Natural killer cell treated with Interleukin-12 subunit alpha and Interleukin-12 subunit beta and Interleukin-15 and Interleukin-18, amount 100 ng/mL, for 72 hours (primary cell): Measurements from ENCODE around the gene HIVEP1. TPM values are rescaled to one million over a fixed set of nuclear protein-coding genes. Genes with fewer than 3 reads are reported as not detected.
A peak's percentile ranks its signal among the peaks of the same experiment; 100 is the strongest.

ENCODE experiments used
- ATAC-seq, 2 donors: fragments of 150-1000 bp; cut with Tn5 transposase in 1 of 2; sonication (Bioruptor Pico), chemical (Tn5 transposase) in 1 of 2; 2 replicates each; pipeline ENCODE4 v1.10.0; 2021
- DNase-seq: peaks from one replicate; pipeline ENCODE4 v3.0.0; 2022; ENCODE audit warnings: low spot score
- H3K27ac Mint-ChIP-seq, 2 donors: 1 replicate in 1 of 2; 2 replicates in 1 of 2; pipeline ENCODE4 v1.8.0; 2022; ENCODE audit warnings: mixed read lengths in 2 of 2, mild to moderate bottlenecking in 1 of 2, moderate library complexity in 1 of 2
- H3K27me3 Mint-ChIP-seq, 2 donors: 1 replicate in 1 of 2; 2 replicates in 1 of 2; pipeline ENCODE4 v1.8.0; 2022; ENCODE audit warnings: mixed read lengths in 2 of 2
- H3K36me3 Mint-ChIP-seq: one replicate; pipeline ENCODE4 v1.8.0; 2022; ENCODE audit warnings: mixed read lengths
- H3K4me1 Mint-ChIP-seq, 2 donors: 1 replicate in 1 of 2; 2 replicates in 1 of 2; pipeline ENCODE4 v1.8.0; 2022; ENCODE audit warnings: low read depth in 2 of 2, mixed read lengths in 2 of 2, mild to moderate bottlenecking in 1 of 2
- H3K4me3 Mint-ChIP-seq: one replicate; pipeline ENCODE4 v1.8.0; 2022; ENCODE audit warnings: mixed read lengths
- H3K9me3 Mint-ChIP-seq: 2 replicates; pipeline ENCODE4 v1.8.0; 2022; ENCODE audit warnings: mixed read lengths
- total RNA-seq, 2 donors: library from RNA; stranded (reverse); gene quantifications; one replicate each; pipeline ENCODE4 v1.2.3, GENCODE V29; 2022

The HIVEP1 gene
- total RNA-seq, 2 donors from 2014 or later: 28.3 to 39.4 TPM

DNA sequence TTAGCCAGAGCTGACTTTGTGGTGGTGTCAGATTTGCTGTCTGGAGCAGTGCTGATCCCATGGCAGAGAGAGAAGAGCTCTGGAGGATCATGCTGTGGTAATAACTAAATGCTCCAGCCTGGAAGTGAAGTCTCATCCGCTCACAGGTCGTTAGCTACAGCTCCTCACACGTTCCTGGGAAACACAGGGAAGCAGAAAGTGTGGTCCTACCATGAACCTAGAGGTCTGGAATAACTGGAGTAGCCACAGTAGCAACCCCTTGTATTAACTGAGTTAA, 2.7 kb downstream of the HIVEP1 start:
- ATAC-seq (no peak), DNase-seq (no peak)
- no peak overlapping the region for H3K4me3 Mint-ChIP-seq
- peaks cover 26 to 27% of the 10 kb centered on the region in 2 donors for H3K4me1 Mint-ChIP-seq
- peaks cover 20% of the 10 kb centered on the region for H3K36me3 Mint-ChIP-seq
- H3K27ac Mint-ChIP-seq: peak overlapping the region in 1 of 2 donors; percentile 23
- H3K27me3 Mint-ChIP-seq: no peaks in the 10 kb centered on the region
- H3K9me3 Mint-ChIP-seq: no peaks in the 10 kb centered on the region

DNA sequence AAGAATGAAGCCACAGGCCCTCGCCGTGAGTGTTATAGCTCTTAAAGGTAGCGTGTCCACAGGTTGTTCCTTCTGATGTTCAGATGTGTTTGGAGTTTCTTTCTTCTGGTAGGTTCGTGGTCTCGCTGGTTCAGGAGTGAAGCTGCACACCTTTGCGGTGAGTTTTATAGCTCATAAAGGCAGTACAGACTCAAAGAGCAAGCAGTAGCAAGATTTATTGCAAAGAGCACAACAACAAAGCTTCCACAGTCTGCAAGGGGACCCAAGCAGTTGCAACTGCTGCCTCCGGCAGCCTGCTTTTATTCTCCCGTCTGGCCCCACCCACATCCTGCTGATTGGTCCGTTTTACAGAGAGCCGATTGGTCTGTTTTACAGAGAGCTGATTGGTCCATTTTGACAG, 5.2 kb downstream of the HIVEP1 start:
- Mint-ChIP-seq H3K4me3 (no peak overlapping the region), H3K27me3 (no peaks in the 10 kb centered on the region), H3K27ac (no peak overlapping the region), H3K4me1 (peaks cover 19 to 23% of the 10 kb centered on the region in 2 donors), H3K9me3 (no peaks in the 10 kb centered on the region), H3K36me3 (peaks cover 26% of the 10 kb centered on the region)
- ATAC-seq (no peak), DNase-seq (no peak)

DNA sequence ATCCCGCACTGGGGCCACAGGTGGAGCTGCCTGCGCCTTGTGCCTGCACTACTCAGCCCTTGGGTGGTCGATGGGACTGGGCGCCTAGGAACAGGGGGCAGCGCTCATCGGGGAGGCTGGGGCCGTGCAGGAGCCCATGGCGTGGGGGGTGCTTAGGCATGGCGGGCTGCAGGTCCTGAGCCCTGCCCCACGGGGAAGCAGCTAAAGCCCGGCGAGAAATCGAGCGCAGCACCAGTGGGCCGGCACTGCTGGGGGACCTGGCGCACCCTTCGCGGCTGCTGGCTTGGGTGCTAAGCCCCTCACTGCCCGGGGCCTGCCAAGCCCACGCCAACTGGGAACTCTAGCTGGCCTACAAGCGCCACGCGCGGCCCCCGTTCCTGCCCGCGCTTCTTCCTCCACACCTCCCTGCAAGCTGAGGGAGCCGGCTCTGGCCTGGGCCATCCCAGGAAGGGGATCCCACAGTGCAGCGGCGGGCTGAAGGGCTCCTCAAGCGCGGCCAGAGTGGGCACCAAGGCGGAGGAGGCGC, 5.8 kb downstream of the HIVEP1 start:
- ATAC-seq: no peak
- Mint-ChIP-seq H3K27me3 (no peaks in the 10 kb centered on the region), H3K9me3 (no peaks in the 10 kb centered on the region), H3K4me3 (no peak overlapping the region), H3K4me1 (peaks cover 18 to 22% of the 10 kb centered on the region in 2 donors), H3K36me3 (peaks cover 25% of the 10 kb centered on the region), H3K27ac (no peak overlapping the region)
- no peak for DNase-seq

DNA sequence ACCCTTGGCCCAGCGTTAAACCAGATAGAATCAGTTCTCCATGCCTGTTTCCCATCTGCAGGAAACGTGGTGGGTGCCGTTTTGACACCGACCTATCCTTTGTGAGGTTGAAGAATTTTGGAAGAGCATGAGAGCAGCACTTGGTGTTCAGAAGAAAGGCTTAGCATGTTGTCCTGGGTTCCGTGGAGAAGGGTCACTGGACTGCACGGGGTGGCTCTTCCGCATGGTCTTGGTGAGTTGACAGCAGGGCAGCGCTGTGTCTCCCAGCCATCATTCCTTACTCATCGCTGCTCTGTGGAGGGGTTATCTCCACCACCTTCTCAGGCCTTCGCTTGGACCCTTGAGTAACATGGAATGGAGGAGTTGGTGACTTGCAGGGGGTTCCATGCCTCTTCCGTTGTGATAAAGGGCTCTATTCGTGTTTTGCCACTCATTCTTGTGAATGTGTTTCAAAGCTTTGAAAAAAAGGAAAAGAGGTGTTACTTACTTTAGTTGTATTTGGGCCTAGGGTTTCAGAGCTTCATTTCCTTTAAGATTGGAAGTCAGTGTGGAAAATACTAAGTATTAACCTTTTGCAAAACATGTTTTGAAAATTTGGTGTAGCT, 8.2 kb downstream of the HIVEP1 start:
- H3K4me3 Mint-ChIP-seq: no peak overlapping the region
- H3K27ac Mint-ChIP-seq: peak overlapping the region in 1 of 2 donors; percentile 45
- no peak for ATAC-seq
- peaks cover 5 to 19% of the 10 kb centered on the region in 2 donors for H3K4me1 Mint-ChIP-seq
- no peak for DNase-seq
- H3K27me3 Mint-ChIP-seq: no peaks in the 10 kb centered on the region
- no peaks in the 10 kb centered on the region for H3K9me3 Mint-ChIP-seq
- H3K36me3 Mint-ChIP-seq: peaks cover 20% of the 10 kb centered on the region

DNA sequence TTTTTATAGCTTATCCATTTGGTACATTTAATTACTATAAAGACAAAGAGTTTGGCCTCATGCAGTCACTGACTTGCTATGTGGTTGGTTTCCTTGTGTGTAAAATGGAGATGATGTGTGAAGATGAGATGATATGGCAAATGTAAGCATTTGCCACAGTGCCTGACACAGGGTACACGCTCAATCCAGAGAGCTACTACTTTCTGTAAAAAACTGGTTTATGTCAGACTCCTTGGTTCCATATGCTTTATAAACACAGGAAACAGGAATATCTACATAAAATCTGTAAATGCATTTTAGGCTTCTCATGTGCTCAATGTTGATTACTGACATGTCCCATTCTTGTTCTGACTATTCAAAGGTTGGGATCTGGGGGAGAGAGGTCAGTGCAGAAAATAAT, 10.4 kb downstream of the HIVEP1 start:
- ATAC-seq (no peak), DNase-seq (no peak)
- Mint-ChIP-seq H3K27ac (no peak overlapping the region), H3K36me3 (peaks cover 10% of the 10 kb centered on the region), H3K27me3 (no peaks in the 10 kb centered on the region), H3K9me3 (no peaks in the 10 kb centered on the region), H3K4me3 (no peak overlapping the region), H3K4me1 (peaks cover 6 to 24% of the 10 kb centered on the region in 2 donors)

DNA sequence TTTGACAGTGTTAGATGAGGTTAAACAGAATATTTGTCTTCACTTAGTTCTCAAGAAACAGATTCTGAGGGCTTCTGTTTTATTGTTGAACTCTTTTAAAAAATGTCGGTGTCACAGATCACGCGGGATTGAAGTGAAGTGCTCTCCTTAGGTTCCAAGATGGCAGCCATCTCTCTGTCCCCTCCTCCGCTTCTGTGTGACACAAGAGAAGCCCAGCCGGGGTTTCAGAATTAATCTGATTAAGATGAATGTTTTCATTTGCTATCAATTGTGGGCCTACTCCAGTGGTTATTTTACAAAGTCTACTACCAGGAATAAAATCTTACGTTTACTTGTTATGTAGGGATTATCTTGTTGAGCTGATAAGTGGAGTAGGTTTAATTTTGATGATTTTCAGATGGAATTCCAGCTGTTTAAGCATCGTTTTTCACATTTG, 10.9 kb downstream of the HIVEP1 start:
- Mint-ChIP-seq H3K36me3 (peaks cover 14% of the 10 kb centered on the region), H3K9me3 (no peaks in the 10 kb centered on the region), H3K4me1 (peaks cover 11 to 29% of the 10 kb centered on the region in 2 donors), H3K27ac (no peak overlapping the region), H3K4me3 (no peak overlapping the region), H3K27me3 (no peaks in the 10 kb centered on the region)
- ATAC-seq (no peak), DNase-seq (no peak)

DNA sequence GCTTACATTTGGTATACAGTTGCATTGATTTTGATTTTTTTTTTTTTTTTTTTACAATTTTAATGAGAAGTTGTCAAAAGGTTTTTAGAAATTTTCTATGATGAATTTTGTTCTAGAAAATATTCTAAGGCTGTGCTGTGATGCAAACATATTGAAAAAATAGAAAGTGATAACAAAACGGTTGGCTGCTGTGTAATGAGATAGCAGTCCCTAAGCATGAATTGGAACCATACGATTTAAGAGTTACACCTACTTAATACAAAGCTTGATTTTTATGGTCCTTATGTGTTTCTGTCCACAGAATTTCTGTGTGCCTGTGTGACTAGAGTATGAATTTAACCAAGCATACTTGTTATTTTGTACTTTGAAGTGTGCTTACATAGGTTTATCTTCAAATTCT, 12.1 kb downstream of the HIVEP1 start:
- H3K36me3 Mint-ChIP-seq: peaks cover 14% of the 10 kb centered on the region
- no peaks in the 10 kb centered on the region for H3K9me3 Mint-ChIP-seq
- no peaks in the 10 kb centered on the region for H3K27me3 Mint-ChIP-seq
- ATAC-seq (no peak), DNase-seq (no peak)
- H3K4me1 Mint-ChIP-seq: peaks cover 19 to 35% of the 10 kb centered on the region in 2 donors
- no peak overlapping the region for H3K4me3 Mint-ChIP-seq
- H3K27ac Mint-ChIP-seq: no peak overlapping the region

DNA sequence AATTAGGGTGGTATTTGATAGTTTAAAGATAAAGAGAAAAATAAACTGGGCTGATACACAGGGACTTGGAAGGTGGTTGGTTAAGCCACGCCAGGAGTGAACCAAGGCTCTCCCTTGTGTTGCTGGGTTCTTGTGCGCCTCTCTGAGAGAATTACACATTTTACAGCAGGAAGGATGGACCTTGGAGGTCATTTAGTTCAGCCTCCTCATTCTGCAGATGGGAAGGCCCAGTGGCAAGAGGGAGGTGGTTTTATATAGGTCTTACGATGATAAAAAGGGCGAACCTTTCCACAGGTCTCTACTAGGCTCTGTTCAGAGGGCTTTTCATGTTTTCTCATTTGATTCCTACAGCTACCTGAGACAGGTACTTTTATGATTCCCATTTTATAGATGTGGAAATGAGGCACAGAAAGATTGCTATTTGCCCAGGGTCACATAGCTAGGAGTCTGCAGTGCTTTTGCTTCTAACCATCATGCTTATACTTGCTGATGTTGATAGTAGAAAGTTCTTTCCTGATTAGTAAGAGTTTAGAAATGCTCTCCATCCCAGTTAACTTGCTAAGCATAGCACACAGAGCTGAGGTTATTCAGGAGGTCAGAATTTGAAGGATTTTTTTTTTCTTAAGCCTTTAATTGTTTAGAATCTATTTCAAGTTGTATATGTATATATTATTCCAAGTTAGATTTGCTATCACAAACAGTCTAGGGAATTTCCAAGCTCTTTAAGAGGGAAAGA, 12.8 kb downstream of the HIVEP1 start:
- Mint-ChIP-seq H3K27ac (no peak overlapping the region), H3K27me3 (no peaks in the 10 kb centered on the region), H3K4me3 (no peak overlapping the region), H3K4me1 (peaks cover 23 to 35% of the 10 kb centered on the region in 2 donors), H3K9me3 (peaks cover under 1% of the 10 kb centered on the region), H3K36me3 (peaks cover 18% of the 10 kb centered on the region)
- ATAC-seq: no peak
- DNase-seq: no peak

DNA sequence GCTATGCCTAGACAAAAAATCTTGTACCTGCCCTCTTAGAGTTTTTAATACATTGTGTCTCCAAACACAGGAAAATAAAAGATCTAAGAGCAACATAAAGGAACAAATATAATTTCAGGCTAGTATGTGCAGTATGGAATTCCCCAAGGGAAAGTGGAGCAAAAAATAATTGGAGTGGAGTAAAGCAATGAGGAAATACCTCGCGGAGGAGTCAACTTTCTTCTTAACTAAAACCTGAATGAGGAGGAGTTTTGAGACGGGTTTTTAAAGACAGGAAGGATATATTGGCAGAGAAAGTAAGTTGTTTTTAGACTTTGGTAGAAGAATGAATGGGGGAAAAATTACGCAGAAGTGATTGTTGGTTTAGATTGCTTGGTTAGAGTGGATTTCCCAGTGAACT, 14.0 kb downstream of the HIVEP1 start:
- ATAC-seq: no peak
- peaks cover 27 to 33% of the 10 kb centered on the region in 2 donors for H3K4me1 Mint-ChIP-seq
- no peak overlapping the region for H3K4me3 Mint-ChIP-seq
- H3K36me3 Mint-ChIP-seq: peaks cover 29% of the 10 kb centered on the region
- DNase-seq: no peak
- H3K27ac Mint-ChIP-seq: peak overlapping the region in 1 of 2 donors; percentile 1
- H3K27me3 Mint-ChIP-seq: no peaks in the 10 kb centered on the region
- peaks cover 3% of the 10 kb centered on the region for H3K9me3 Mint-ChIP-seq

DNA sequence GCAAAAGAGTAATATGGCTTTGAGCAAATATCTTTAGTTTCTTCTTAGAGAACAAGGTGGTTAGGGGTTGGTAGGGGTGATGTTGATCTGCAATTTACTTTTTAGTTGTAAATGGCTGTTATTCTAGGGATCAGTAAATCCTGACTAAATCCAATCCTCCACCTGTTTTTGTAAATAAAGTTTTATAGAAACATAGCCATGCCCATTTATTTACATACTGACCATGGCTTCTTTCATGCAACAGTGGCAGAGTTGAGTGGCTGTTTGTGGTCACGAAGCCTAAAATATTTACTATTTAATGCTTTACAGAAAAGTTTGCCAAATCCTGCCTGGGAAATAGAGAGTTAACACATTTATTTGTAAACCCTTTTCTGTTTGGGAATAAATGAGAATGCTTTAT, 14.7 kb downstream of the HIVEP1 start:
- H3K4me3 Mint-ChIP-seq: no peak overlapping the region
- peaks cover 3% of the 10 kb centered on the region for H3K9me3 Mint-ChIP-seq
- H3K36me3 Mint-ChIP-seq: peaks cover 27% of the 10 kb centered on the region
- H3K27ac Mint-ChIP-seq: no peak overlapping the region
- peaks cover 30 to 36% of the 10 kb centered on the region in 2 donors for H3K4me1 Mint-ChIP-seq
- no peaks in the 10 kb centered on the region for H3K27me3 Mint-ChIP-seq
- DNase-seq (no peak), ATAC-seq (no peak)

DNA sequence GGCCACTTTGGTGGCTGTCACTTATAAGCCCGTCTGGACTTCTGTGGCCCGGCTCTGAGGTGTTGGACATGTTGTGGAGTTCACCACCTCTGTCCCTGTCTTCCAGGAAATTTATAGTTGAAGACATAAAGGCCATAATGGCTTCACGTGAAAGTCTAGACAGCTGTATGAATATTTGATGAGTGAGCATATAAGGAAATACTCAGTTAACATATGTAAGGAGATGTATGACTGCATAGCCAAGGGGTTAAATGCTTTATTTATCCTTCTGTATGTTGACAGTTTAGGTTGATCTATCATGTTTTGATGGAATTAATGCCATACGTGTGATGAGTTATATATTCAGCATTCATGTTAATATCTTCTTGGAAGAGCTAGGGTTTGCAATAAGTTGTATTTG, 16.1 kb downstream of the HIVEP1 start:
- Mint-ChIP-seq H3K36me3 (peaks cover 31% of the 10 kb centered on the region), H3K27ac (no peak overlapping the region), H3K27me3 (no peaks in the 10 kb centered on the region), H3K9me3 (peaks cover 3% of the 10 kb centered on the region), H3K4me3 (no peak overlapping the region), H3K4me1 (peaks cover 38 to 43% of the 10 kb centered on the region in 2 donors)
- DNase-seq (no peak), ATAC-seq (no peak)

DNA sequence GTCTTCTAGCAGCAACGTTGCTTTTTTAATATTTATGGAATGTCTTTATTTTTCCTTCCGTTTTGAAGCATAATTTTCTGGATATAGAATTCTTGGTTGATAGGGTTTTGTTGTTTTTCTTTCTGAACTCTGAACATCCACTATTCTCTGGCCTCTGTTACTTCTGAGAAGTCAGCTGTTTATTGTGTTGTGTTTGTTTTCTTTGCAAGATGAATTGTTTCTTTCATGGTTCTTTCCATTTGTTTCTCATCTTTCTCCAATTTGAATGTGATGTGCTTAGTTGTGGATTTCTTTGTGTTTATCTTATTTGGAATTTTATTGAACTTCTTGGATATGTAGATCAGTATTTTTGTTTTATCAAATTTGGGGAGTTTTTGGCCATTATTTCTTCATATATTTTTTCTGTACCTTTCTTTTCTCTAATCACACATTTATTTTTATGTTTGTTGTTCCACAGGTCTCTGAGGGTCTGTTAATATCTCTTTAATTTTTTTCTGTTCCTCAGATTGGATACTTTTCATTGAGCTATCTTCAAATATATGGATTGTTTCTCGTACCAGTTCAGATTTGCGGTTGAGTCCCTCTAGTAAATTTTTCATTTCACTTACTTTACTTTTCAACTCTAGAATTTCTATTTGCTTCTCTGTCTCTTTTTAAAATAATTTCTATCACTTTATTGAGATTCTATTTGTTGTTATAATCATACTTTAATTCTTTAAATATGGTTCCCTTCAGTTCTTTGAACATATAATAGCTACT, 18.0 kb downstream of the HIVEP1 start:
- no peak overlapping the region for H3K27ac Mint-ChIP-seq
- DNase-seq: no peak
- ATAC-seq: no peak
- peaks cover 3% of the 10 kb centered on the region for H3K9me3 Mint-ChIP-seq
- H3K4me3 Mint-ChIP-seq: no peak overlapping the region
- peaks cover 43 to 47% of the 10 kb centered on the region in 2 donors for H3K4me1 Mint-ChIP-seq
- H3K36me3 Mint-ChIP-seq: peaks cover 31% of the 10 kb centered on the region
- no peaks in the 10 kb centered on the region for H3K27me3 Mint-ChIP-seq

DNA sequence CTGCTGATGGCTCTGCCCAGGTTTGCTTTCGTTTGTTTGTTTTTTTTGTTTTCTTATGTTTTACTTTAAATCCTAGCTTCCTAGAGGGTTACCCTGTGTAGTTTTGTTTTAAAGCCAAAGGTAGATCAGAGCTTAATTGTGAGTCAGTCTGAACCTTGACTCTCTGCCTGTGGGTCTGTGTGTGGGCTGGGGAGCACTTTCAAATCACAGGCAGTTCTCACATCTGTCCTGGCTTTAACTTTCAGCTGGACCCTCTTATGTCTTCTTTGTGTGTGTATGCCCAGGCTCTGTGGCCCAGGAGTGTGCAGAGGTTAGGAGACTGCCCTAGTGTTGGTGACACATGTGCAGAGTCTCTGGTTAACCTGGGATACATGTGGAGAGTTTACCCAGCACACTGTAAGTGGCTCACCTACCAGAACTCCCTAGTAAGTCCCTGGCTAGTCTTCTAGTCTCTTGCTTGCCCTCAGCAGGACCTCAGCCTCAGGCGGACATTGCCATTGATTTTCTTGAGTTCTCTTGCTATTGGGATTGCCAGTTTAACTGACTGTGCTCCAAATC, 19.0 kb downstream of the HIVEP1 start:
- H3K4me1 Mint-ChIP-seq: peaks cover 42 to 47% of the 10 kb centered on the region in 2 donors
- peak overlapping the region in 1 of 2 donors; percentile 4 for H3K27ac Mint-ChIP-seq
- peaks cover 3% of the 10 kb centered on the region for H3K9me3 Mint-ChIP-seq
- ATAC-seq (no peak), DNase-seq (no peak)
- H3K36me3 Mint-ChIP-seq: peaks cover 29% of the 10 kb centered on the region
- H3K27me3 Mint-ChIP-seq: no peaks in the 10 kb centered on the region
- no peak overlapping the region for H3K4me3 Mint-ChIP-seq
